Mesothelial cell of epicardium (in vitro differentiated cells): ENCODE measurements around the gene ADAM30. TPM values are rescaled to one million over a fixed set of nuclear protein-coding genes. Genes with fewer than 3 reads are reported as not detected.

ENCODE experiments used
- DNase-seq, 2 experiments: peaks; one replicate each; pipeline ENCODE4 v3.0.0; 2021; ENCODE audit warnings: low spot score in 2 of 2; ENCODE audit not compliant: unreplicated experiment in 2 of 2
- H3K27ac Mint-ChIP-seq: 2 replicates; pipeline ENCODE4 v1.8.0; 2021; ENCODE audit warnings: mixed read lengths
- H3K27me3 Mint-ChIP-seq: 2 replicates; pipeline ENCODE4 v1.8.0; 2021; ENCODE audit warnings: low read depth, mixed read lengths
- H3K36me3 Mint-ChIP-seq: 2 replicates; pipeline ENCODE4 v1.8.0; 2021; ENCODE audit warnings: mixed read lengths
- H3K4me1 Mint-ChIP-seq: 2 replicates; pipeline ENCODE4 v1.8.0; 2021; ENCODE audit warnings: mixed read lengths
- H3K4me3 Mint-ChIP-seq: 2 replicates; pipeline ENCODE4 v1.8.0; 2021; ENCODE audit warnings: mild to moderate bottlenecking, moderate library complexity, mixed read lengths
- H3K9me3 Mint-ChIP-seq: 2 replicates; pipeline ENCODE4 v1.8.0; 2021; ENCODE audit warnings: mixed read lengths
- CTCF ChIP-seq: fragments of 200-600 bp; sonication (generic); IDR thresholded peaks from one replicate; pipeline ENCODE4 v1.5.0; 2021; ENCODE audit warnings: antibody characterized with exemption; ENCODE audit not compliant: unreplicated experiment
- total RNA-seq: library from RNA; stranded (reverse); gene quantifications from 3 replicates; pipeline ENCODE4 v1.2.1, GENCODE V29; 2021

Gene ADAM30
- total RNA-seq, 1 donor from 2014 or later: 0.07 TPM

DNA sequence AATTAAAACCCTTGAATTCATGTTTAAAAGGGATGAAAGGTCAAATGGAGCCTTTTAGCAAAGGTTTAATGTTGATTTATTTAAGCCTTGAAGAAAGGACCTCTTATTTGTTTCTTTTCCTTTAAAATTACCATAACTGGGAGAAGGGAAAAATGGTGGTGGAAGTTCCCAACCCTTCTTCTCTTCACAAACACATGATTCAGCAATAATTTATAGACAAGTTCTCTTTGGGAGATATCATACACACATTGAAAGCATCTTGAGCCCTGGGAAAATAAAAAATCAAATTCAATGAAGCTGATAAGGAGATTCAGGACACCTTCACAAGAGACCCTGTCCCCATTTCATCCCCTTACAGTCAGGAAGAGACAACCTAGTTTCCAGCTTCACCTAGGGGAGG is 8.9 kb downstream of the ADAM30 start:
- TF ChIP-seq CTCF: no peak
- peaks cover 16% of the 10 kb centered on the region for H3K27me3 Mint-ChIP-seq
- H3K36me3 Mint-ChIP-seq: peaks cover 20% of the 10 kb centered on the region
- peaks cover 34% of the 10 kb centered on the region for H3K9me3 Mint-ChIP-seq
- DNase-seq: no peak
- no peaks in the 10 kb centered on the region for H3K4me1 Mint-ChIP-seq
- H3K27ac Mint-ChIP-seq: no peak overlapping the region
- H3K4me3 Mint-ChIP-seq: no peak overlapping the region

- Mint-ChIP-seq H3K27me3 (peaks cover 9% of the 10 kb centered on the region), H3K4me1 (no peaks in the 10 kb centered on the region), H3K27ac (no peak overlapping the region), H3K4me3 (no peak overlapping the region), H3K36me3 (peaks cover 20% of the 10 kb centered on the region), H3K9me3 (peaks cover 25% of the 10 kb centered on the region)
- peak; percentile 39 for TF ChIP-seq CTCF
- DNase-seq: no peak
Measured at GRCh38 chr1:119885903-119886783, 10.2 kb downstream of the ADAM30 start.

DNA sequence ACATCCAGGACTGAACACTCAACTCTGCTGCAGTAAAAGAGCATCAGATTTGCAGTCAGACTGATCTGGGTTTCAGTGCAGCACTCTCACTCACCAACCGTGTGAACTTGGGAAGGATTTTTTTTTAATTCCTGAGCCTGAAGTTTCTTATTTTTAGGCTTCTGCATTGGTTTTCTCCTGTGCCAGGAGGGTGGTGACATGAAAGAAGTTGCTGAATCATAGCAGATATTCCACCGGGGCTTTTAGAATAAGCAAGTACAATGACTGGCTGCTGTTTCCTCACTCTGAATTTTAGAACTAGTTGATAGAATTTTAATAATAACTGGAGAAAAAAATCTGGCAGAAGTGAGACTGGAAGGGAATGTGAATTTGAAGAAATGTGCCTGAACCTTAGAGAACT is 11.6 kb downstream of the ADAM30 start:
- H3K27me3 Mint-ChIP-seq: peaks cover 8% of the 10 kb centered on the region
- no peak for DNase-seq
- peaks cover 24% of the 10 kb centered on the region for H3K9me3 Mint-ChIP-seq
- peaks cover 6% of the 10 kb centered on the region for H3K4me1 Mint-ChIP-seq
- H3K4me3 Mint-ChIP-seq: no peak overlapping the region
- TF ChIP-seq CTCF: no peak
- no peak overlapping the region for H3K27ac Mint-ChIP-seq
- peaks cover 18% of the 10 kb centered on the region for H3K36me3 Mint-ChIP-seq

- Mint-ChIP-seq H3K27me3 (peaks cover 8% of the 10 kb centered on the region), H3K27ac (no peak overlapping the region), H3K36me3 (peaks cover 13% of the 10 kb centered on the region), H3K4me3 (no peak overlapping the region), H3K4me1 (peaks cover 10% of the 10 kb centered on the region), H3K9me3 (peaks cover 15% of the 10 kb centered on the region)
- TF ChIP-seq CTCF: no peak
- no peak for DNase-seq
Measured at GRCh38 chr1:119883826-119884225, 12.5 kb downstream of the ADAM30 start.

- DNase-seq: no peak
- peaks cover 6% of the 10 kb centered on the region for H3K27me3 Mint-ChIP-seq
- H3K27ac Mint-ChIP-seq: no peak overlapping the region
- peaks cover 1% of the 10 kb centered on the region for H3K9me3 Mint-ChIP-seq
- TF ChIP-seq CTCF: no peak
- no peak overlapping the region for H3K4me3 Mint-ChIP-seq
- H3K36me3 Mint-ChIP-seq: peaks cover under 1% of the 10 kb centered on the region
- H3K4me1 Mint-ChIP-seq: peaks cover 18% of the 10 kb centered on the region
Measured at GRCh38 chr1:119882132-119883049, 13.9 kb downstream of the ADAM30 start.
